ENCODE data around the gene GPR157.

GPR157 gene

DNA sequence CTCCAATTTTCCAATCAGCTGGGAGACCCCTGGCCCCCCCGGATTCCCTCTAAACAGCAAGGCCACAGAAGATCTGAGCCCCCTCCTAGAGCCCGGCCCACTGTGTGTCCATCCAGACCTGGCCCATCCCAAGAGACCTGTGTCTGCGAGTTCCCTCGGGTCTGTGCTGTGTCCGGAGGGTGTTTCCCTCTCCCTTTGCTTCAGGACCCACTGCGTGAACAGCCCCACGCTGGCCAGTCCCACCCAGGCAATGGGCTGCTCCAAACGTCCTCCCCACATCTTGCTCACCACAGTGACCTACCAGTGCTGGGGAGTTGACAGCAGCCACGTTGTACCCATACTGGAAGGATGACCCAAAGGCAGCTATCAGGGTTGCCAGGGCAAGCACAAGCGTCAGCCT is 71.1 kb downstream of the GPR157 start:
- in situ Hi-C loops (cut with MboI; ENCODE audit: low pct_unique_long_range_greater_than_20kb, low sequenced_read_pairs, unreplicated experiment) = no loop called here
- no peak for DNase-seq (ENCODE audit: low spot score)
- TF ChIP-seq, protein P1, sequence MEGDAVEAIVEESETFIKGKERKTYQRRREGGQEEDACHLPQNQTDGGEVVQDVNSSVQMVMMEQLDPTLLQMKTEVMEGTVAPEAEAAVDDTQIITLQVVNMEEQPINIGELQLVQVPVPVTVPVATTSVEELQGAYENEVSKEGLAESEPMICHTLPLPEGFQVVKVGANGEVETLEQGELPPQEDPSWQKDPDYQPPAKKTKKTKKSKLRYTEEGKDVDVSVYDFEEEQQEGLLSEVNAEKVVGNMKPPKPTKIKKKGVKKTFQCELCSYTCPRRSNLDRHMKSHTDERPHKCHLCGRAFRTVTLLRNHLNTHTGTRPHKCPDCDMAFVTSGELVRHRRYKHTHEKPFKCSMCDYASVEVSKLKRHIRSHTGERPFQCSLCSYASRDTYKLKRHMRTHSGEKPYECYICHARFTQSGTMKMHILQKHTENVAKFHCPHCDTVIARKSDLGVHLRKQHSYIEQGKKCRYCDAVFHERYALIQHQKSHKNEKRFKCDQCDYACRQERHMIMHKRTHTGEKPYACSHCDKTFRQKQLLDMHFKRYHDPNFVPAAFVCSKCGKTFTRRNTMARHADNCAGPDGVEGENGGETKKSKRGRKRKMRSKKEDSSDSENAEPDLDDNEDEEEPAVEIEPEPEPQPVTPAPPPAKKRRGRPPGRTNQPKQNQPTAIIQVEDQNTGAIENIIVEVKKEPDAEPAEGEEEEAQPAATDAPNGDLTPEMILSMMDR (IDR thresholded peaks at IDR 0.05; ENCODE audit: extremely low read depth, insufficient read depth, missing control alignments) = no peak

DNA sequence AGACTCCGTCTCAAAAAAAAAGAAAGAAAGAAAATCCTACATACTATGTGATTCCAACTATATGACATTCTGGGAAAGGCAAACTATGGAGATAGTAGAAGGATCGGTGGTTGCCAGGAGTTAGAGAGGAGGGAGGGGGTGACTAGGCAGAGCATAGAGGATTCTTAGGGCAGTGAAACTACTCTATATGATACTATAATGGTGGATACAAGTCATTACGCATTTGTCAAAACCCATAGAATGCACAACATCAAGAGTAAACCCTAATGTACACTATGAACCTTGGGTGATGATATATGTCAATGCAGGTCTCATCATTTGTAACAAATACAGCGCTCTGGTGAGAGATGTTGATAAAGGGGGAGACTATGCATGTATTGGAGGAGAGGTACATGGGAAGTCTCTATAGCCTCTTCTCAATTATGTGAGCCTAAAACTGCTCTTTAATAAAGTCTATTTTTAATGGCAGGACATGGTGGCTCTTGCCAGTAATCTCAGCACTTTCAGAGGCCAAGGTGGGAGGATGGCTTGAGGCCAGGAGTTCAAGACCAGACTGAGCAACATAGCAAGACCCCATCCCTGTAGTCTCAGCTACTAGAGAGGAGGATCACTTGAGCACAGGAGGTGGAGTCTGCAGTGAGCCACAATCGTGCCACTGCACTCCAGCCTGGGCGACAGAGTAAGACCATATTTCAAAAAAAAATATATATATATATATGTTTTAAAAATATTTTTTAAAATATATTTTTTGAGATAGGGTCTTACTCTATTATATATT is 76.4 kb downstream of the GPR157 start:
- TF ChIP-seq, protein P1 (IDR thresholded peaks at IDR 0.05; ENCODE audit: extremely low read depth, insufficient read depth, missing control alignments) = no peak
- DNase-seq (ENCODE audit: low spot score) = no peak
- in situ Hi-C loops (cut with MboI; ENCODE audit: low pct_unique_long_range_greater_than_20kb, low sequenced_read_pairs, unreplicated experiment) = no loop called here

DNA sequence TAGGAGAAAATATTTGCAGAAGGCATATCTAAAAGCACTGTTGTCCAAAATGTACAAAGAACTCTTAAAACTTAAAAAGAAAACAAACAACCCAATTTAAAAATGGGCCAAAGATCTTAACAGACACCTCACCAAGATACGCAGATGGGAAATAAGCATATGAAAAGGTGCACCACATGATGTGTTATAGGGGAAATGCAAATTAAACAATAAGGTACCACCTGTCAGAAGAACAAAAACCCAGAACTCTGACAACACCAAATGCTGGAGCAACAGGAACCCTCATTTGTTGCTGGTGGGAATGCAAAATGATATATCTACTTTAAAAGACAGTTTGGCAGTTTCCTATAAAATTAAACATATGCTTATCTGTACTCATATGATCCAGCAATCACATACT is 77.5 kb downstream of the GPR157 start:
- in situ Hi-C loops (cut with MboI; ENCODE audit: low pct_unique_long_range_greater_than_20kb, low sequenced_read_pairs, unreplicated experiment) = no loop called here
- TF ChIP-seq, protein P1 (IDR thresholded peaks at IDR 0.05; ENCODE audit: extremely low read depth, insufficient read depth, missing control alignments) = no peak
- DNase-seq (ENCODE audit: low spot score) = no peak

DNA sequence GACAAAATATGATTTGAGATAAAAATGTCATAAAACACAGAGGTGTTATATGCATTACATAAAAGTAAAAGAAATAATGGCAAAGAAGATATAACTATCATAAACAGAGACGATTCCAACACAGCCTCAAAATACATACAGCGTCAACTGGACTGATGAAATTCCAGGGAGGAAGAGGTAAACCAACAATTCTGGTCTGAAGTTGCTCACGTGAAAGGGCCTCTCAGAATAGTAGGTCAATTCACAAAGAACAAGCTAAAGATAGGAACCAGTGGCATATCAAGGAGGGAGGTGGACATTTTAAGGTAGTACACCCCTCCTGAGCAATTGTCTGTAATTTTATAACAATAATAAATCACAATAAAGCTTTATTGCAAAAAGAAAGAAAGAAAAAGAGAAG is 78.1 kb downstream of the GPR157 start:
- in situ Hi-C loops (cut with MboI; ENCODE audit: low pct_unique_long_range_greater_than_20kb, low sequenced_read_pairs, unreplicated experiment) = no loop called here
- TF ChIP-seq, protein P1 (IDR thresholded peaks at IDR 0.05; ENCODE audit: extremely low read depth, insufficient read depth, missing control alignments) = no peak
- DNase-seq (ENCODE audit: low spot score) = no peak
